ENCODE measurements around the gene SPRED1.

SPRED1 gene

DNA sequence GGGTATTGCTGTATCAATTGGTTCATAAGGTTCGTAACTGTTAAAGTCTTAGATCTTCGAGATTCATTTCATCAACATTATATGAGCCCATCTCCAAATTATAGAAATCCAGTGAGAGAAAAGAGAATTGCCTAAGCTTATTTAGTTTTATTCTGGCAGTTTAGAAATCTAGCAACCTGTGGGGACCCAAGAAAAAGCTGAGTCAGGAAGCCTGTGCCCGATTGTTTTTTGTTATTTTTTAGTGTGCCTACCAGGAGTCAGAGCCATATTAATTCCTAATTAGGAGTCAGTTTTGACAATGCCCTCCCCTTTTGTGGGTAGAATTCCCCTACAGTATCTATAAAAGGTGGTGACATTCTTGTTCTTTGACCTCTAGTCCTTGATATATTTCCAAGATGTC, 59.6 kb downstream of the SPRED1 start:
- Histone ChIP-seq H3K4me3 (ENCODE audit: low read depth, low read length) (no peak overlapping the region), H3K36me3 (ENCODE audit: control insufficient read depth in 2 of 2, insufficient read depth in 1 of 2, low read length in 2 of 2) (no peaks in the 10 kb centered on the region; a peak in 1 of 3 replicates), H3K4me1 (ENCODE audit: control insufficient read depth, insufficient read depth, low read length) (no peaks in the 10 kb centered on the region), H3K9me3 (ENCODE audit: control insufficient read depth, insufficient read depth, low read depth, low read length) (no peaks in the 10 kb centered on the region), H3K27ac (ENCODE audit: extremely low read depth, low read depth, low read length) (no peak overlapping the region)
- TF ChIP-seq ZNF596 (tag by site-specific recombination; IDR thresholded peaks at IDR 0.05) = no peak
- TF ChIP-seq, protein P1, sequence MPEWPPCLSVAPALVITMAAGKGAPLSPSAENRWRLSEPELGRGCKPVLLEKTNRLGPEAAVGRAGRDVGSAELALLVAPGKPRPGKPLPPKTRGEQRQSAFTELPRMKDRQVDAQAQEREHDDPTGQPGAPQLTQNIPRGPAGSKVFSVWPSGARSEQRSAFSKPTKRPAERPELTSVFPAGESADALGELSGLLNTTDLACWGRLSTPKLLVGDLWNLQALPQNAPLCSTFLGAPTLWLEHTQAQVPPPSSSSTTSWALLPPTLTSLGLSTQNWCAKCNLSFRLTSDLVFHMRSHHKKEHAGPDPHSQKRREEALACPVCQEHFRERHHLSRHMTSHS (tag by site-specific recombination; IDR thresholded peaks at IDR 0.05) = no peak
- TF ChIP-seq YY2 (tag by site-specific recombination; IDR thresholded peaks at IDR 0.05) = no peak
- TF ChIP-seq GFI1B (tag by site-specific recombination; IDR thresholded peaks at IDR 0.05) = no peak
- CTCF ChIA-PET = no interaction called here
- POLR2A ChIA-PET = no interaction called here

DNA sequence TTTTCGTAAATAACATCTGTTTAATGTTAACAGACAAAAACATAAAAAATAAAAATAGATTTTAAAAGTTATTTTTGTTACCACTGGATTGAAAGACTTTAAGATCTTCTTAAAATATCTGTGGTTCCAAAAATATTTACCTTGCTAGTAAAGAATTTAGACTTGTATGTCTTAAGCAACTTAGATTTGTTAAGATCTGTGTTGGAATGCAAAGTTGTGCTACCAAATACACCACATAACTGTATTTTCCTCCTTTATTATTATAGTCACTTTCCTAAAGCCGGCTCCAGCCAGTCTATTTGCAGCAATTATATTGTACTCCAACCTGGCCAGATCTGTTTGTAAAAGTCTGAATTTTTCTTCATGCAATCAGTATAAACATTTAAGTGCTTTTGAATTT, 63.7 kb downstream of the SPRED1 start:
- no peak overlapping the region for H3K27ac ChIP-seq (ENCODE audit: extremely low read depth, low read depth, low read length)
- H3K4me3 ChIP-seq (ENCODE audit: low read depth, low read length) = no peak overlapping the region
- H3K36me3 ChIP-seq (ENCODE audit: control insufficient read depth in 2 of 2, insufficient read depth in 1 of 2, low read length in 2 of 2) = no peaks in the 10 kb centered on the region
- ChIA-PET CTCF (no interaction called here), POLR2A (no interaction called here)
- TF ChIP-seq ZBTB44 (tag by site-specific recombination; IDR thresholded peaks at IDR 0.05) = no peak
- no peaks in the 10 kb centered on the region for H3K9me3 ChIP-seq (ENCODE audit: control insufficient read depth, insufficient read depth, low read depth, low read length)
- H3K4me1 ChIP-seq (ENCODE audit: control insufficient read depth, insufficient read depth, low read length) = no peaks in the 10 kb centered on the region

DNA sequence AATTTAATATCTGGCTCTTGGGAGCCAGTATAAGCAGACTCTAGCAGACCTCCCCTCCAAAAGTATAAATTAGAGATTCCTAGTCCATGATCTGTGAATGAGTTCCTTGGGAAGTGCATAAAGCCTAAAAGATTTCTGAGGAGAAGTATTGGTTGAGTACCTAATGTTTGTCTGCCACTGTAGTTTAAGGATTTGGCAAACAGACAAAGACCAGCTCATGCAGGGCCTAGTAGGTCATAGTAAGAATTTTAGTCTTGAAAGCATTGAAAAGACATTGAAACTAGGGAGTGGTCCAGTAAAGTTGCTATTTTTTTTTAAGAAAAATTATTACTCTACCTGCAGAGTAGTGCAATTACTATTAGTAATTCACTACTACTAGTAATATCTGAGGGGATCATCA, 67.5 kb downstream of the SPRED1 start:
- ChIA-PET CTCF (interaction anchor here (0.7 kb wide), 1 partner anchor 104 kb away, joined by 3 read pairs; no protein-coding TSS in a partner anchor), POLR2A (no interaction called here)
- no peak overlapping the region for H3K4me3 ChIP-seq (ENCODE audit: low read depth, low read length)
- no peak overlapping the region for H3K27ac ChIP-seq (ENCODE audit: extremely low read depth, low read depth, low read length)
- H3K9me3 ChIP-seq (ENCODE audit: control insufficient read depth, insufficient read depth, low read depth, low read length) = no peaks in the 10 kb centered on the region
- no peaks in the 10 kb centered on the region for H3K36me3 ChIP-seq (ENCODE audit: control insufficient read depth in 2 of 2, insufficient read depth in 1 of 2, low read length in 2 of 2)
- H3K4me1 ChIP-seq (ENCODE audit: control insufficient read depth, insufficient read depth, low read length) = no peaks in the 10 kb centered on the region
- TF ChIP-seq ZNF514 (tag by site-specific recombination; IDR thresholded peaks at IDR 0.05) (no peak), ZBTB8A (tag by site-specific recombination; IDR thresholded peaks at IDR 0.05) (no peak), ZNF660 (tag by site-specific recombination; IDR thresholded peaks at IDR 0.05) (no peak), ZNF510 (tag by site-specific recombination; IDR thresholded peaks at IDR 0.05; ENCODE audit: insufficient replicate concordance) (no peak), PRDM1 (tag by site-specific recombination; IDR thresholded peaks at IDR 0.05) (no peak), ZNF423 (tag by site-specific recombination; IDR thresholded peaks at IDR 0.05) (no peak), ZNF513 (tag by site-specific recombination; IDR thresholded peaks at IDR 0.05) (no peak), ZNF473 (tag by site-specific recombination; IDR thresholded peaks at IDR 0.05) (no peak), ZNF48 (tag by site-specific recombination; IDR thresholded peaks at IDR 0.05) (no peak), ZNF707 (tag by site-specific recombination; IDR thresholded peaks at IDR 0.05) (no peak), ZNF18 (tag by site-specific recombination; IDR thresholded peaks at IDR 0.05) (no peak)
- TF ChIP-seq, protein P2, sequence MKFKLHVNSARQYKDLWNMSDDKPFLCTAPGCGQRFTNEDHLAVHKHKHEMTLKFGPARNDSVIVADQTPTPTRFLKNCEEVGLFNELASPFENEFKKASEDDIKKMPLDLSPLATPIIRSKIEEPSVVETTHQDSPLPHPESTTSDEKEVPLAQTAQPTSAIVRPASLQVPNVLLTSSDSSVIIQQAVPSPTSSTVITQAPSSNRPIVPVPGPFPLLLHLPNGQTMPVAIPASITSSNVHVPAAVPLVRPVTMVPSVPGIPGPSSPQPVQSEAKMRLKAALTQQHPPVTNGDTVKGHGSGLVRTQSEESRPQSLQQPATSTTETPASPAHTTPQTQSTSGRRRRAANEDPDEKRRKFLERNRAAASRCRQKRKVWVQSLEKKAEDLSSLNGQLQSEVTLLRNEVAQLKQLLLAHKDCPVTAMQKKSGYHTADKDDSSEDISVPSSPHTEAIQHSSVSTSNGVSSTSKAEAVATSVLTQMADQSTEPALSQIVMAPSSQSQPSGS (tag by site-specific recombination; IDR thresholded peaks at IDR 0.05; ENCODE audit: low read depth) = no peak
- TF ChIP-seq, protein P3, sequence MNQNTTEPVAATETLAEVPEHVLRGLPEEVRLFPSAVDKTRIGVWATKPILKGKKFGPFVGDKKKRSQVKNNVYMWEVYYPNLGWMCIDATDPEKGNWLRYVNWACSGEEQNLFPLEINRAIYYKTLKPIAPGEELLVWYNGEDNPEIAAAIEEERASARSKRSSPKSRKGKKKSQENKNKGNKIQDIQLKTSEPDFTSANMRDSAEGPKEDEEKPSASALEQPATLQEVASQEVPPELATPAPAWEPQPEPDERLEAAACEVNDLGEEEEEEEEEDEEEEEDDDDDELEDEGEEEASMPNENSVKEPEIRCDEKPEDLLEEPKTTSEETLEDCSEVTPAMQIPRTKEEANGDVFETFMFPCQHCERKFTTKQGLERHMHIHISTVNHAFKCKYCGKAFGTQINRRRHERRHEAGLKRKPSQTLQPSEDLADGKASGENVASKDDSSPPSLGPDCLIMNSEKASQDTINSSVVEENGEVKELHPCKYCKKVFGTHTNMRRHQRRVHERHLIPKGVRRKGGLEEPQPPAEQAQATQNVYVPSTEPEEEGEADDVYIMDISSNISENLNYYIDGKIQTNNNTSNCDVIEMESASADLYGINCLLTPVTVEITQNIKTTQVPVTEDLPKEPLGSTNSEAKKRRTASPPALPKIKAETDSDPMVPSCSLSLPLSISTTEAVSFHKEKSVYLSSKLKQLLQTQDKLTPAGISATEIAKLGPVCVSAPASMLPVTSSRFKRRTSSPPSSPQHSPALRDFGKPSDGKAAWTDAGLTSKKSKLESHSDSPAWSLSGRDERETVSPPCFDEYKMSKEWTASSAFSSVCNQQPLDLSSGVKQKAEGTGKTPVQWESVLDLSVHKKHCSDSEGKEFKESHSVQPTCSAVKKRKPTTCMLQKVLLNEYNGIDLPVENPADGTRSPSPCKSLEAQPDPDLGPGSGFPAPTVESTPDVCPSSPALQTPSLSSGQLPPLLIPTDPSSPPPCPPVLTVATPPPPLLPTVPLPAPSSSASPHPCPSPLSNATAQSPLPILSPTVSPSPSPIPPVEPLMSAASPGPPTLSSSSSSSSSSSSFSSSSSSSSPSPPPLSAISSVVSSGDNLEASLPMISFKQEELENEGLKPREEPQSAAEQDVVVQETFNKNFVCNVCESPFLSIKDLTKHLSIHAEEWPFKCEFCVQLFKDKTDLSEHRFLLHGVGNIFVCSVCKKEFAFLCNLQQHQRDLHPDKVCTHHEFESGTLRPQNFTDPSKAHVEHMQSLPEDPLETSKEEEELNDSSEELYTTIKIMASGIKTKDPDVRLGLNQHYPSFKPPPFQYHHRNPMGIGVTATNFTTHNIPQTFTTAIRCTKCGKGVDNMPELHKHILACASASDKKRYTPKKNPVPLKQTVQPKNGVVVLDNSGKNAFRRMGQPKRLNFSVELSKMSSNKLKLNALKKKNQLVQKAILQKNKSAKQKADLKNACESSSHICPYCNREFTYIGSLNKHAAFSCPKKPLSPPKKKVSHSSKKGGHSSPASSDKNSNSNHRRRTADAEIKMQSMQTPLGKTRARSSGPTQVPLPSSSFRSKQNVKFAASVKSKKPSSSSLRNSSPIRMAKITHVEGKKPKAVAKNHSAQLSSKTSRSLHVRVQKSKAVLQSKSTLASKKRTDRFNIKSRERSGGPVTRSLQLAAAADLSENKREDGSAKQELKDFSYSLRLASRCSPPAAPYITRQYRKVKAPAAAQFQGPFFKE (tag by site-specific recombination; IDR thresholded peaks at IDR 0.05; ENCODE audit: borderline replicate concordance) = no peak
